C4-2B (cell line): ENCODE results near the gene FCN2.

Experiments used
- ZFX ChIP-seq: fragments of 450-650 bp; IDR thresholded peaks from 2 replicates; pipeline ENCODE4 v1.6.1; 2017
- TF ChIP-seq, protein P1 (sequence below): fragments of 450-650 bp; conservative IDR thresholded peaks from 2 replicates; pipeline ENCODE4 v1.5.1; 2017; ENCODE audit warnings: mild to moderate bottlenecking

DNA sequence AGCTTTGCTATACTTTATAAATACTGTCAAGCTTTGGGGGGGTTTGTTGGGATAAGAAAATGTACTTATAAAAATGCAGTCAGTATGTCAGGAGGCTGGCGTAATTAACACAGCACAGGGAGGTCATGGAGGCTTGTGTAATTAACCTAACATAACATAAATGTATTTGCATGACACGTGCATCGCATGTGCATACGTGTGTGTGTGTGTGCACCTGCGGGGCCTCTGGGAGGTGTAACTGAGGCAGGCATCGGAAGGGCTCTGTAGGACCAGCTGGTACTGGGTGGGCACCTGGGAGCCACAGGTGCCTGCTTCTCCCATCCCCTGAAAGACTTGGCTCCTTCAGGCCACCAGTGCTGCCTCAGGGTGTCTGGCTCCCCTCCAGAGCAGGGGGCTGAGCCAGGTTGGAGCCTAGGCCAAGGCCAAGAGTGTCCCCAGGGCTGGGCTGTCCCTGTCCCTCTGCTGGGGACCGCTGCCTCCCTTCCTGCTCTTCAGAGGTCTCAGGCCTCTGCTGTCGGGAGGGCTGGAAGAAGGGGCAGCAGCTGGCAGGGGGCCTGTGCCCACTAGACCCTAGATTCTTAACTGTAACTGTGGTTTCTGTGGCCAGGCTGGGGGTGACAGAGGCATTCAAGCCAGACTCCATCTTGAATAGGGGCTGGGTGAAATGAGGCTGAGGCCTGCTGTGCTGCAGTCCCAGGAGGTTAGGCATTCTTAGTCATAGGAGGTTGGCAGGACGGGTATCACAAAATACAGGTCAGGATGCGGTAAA is 9.0 kb downstream of the FCN2 start:
- TF ChIP-seq, protein P1, sequence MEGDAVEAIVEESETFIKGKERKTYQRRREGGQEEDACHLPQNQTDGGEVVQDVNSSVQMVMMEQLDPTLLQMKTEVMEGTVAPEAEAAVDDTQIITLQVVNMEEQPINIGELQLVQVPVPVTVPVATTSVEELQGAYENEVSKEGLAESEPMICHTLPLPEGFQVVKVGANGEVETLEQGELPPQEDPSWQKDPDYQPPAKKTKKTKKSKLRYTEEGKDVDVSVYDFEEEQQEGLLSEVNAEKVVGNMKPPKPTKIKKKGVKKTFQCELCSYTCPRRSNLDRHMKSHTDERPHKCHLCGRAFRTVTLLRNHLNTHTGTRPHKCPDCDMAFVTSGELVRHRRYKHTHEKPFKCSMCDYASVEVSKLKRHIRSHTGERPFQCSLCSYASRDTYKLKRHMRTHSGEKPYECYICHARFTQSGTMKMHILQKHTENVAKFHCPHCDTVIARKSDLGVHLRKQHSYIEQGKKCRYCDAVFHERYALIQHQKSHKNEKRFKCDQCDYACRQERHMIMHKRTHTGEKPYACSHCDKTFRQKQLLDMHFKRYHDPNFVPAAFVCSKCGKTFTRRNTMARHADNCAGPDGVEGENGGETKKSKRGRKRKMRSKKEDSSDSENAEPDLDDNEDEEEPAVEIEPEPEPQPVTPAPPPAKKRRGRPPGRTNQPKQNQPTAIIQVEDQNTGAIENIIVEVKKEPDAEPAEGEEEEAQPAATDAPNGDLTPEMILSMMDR, result no peak
- no peak for TF ChIP-seq ZFX
